BE2C (cell line): ENCODE results near the gene MAP3K9.

Experiments used
- DNase-seq: peaks from one replicate; pipeline ENCODE4 v3.0.0-alpha.2; 2020
- H3K27me3 ChIP-seq: fragments of 250-450 bp; sonication (Bioruptor Pico); 2 replicates; pipeline ENCODE4 v1.5.1; 2020; ENCODE audit warnings: mild to moderate bottlenecking
- H3K36me3 ChIP-seq: fragments of 250-450 bp; sonication (Bioruptor Pico); 2 replicates; pipeline ENCODE4 v1.5.1; 2020; ENCODE audit warnings: mild to moderate bottlenecking
- H3K4me1 ChIP-seq: fragments of 250-450 bp; sonication (Bioruptor Pico); 2 replicates; pipeline ENCODE4 v1.5.1; 2020
- H3K4me3 ChIP-seq: 2 replicates; pipeline ENCODE4 v1.5.1; 2011; ENCODE audit warnings: low read depth, low read length
- H3K9me3 ChIP-seq: fragments of 250-450 bp; sonication (Bioruptor Pico); 2 replicates; pipeline ENCODE4 v1.5.1; 2020
- CTCF ChIP-seq: IDR thresholded peaks from 2 replicates; pipeline ENCODE4 v1.5.1; 2012; ENCODE audit warnings: mild to moderate bottlenecking, low read depth, low read length

MAP3K9 gene

DNA sequence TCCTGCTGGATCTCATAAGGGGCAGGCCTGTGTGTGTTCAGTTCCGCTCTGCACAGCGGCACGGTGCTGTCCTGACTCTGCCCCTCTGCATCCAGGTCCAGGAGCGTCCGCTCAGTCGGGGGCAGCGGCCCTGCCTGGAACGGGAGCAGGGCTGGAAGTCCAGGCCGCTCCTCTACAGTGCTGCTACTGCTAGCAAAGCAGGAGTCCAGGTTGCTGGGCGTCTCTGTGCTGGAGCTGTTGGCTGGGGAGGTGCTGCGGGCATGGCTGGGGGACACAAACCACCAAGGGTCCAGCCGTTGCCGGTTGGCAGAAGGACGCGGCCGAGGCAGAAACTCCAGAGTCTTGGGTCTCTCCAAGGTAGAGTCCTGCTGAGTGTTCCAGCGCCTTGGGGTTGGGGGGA is 78.9 kb downstream of the MAP3K9 start:
- H3K9me3 ChIP-seq: no peaks in the 10 kb centered on the region
- no peaks in the 10 kb centered on the region for H3K36me3 ChIP-seq
- TF ChIP-seq CTCF: no peak
- no peak for DNase-seq
- H3K4me3 ChIP-seq: no peak overlapping the region
- peaks cover 4% of the 10 kb centered on the region; the same call in 1 of the 2 replicates for H3K4me1 ChIP-seq
- no peaks in the 10 kb centered on the region for H3K27me3 ChIP-seq

GRCh38 chr14:70726651-70727375 is 82.5 kb downstream of the MAP3K9 start:
- H3K4me3 ChIP-seq: no peak overlapping the region
- DNase-seq: no peak
- H3K27me3 ChIP-seq: no peaks in the 10 kb centered on the region
- H3K36me3 ChIP-seq: no peaks in the 10 kb centered on the region
- H3K9me3 ChIP-seq: no peaks in the 10 kb centered on the region
- TF ChIP-seq CTCF: no peak
- H3K4me1 ChIP-seq: no peaks in the 10 kb centered on the region

DNA sequence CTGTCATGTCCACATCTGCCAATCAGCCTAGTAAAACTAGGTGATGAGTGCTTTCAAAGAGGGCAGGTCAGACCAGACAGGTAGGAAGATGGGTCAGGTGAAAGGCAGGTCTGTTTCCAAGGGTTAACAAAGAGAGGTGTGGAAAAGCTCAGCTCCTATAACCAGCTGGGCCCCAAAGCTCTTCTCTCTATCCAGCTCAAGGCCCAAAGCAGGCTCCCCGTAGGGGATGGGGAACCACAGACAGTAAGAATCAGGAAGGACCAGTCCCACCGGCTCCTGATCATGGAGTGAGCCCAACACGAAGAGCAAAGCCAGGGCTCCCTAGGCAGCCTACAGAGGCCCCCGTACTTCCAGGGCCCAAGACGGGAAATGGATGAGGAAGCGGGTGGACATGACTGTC is 84.4 kb downstream of the MAP3K9 start:
- DNase-seq: no peak
- Histone ChIP-seq H3K4me1 (no peaks in the 10 kb centered on the region), H3K4me3 (no peak overlapping the region), H3K27me3 (no peaks in the 10 kb centered on the region), H3K36me3 (no peaks in the 10 kb centered on the region), H3K9me3 (no peaks in the 10 kb centered on the region)
- no peak for TF ChIP-seq CTCF

DNA sequence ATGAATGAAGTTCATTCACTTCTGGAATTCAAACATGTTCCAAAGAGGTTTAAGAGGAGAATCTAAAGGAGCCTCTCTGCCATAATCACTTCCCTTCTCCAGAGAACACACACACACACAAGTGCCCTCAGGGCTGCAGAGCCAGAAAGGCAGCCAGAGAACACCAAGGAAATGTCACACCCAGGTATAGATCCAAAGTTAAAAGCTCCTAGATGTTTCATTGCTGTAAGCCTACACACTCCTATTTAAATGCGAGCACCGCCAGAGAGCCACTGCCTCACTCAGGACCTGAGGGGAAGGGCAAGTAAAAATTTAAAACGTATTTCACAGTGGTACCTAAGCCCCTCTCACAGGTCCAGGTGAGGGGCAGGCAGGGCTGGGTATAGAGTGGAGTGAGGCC is 85.2 kb downstream of the MAP3K9 start:
- no peaks in the 10 kb centered on the region for H3K36me3 ChIP-seq

GRCh38 chr14:70723276-70723675 is 86.0 kb downstream of the MAP3K9 start:
- Histone ChIP-seq H3K27me3 (no peaks in the 10 kb centered on the region), H3K36me3 (no peaks in the 10 kb centered on the region), H3K4me3 (no peak overlapping the region), H3K9me3 (no peaks in the 10 kb centered on the region), H3K4me1 (no peaks in the 10 kb centered on the region)
- TF ChIP-seq CTCF: no peak
- DNase-seq: no peak

More for the DNA sequence above, 85.2 kb downstream of the MAP3K9 start:
- Histone ChIP-seq H3K9me3 (no peaks in the 10 kb centered on the region), H3K27me3 (no peaks in the 10 kb centered on the region), H3K4me1 (no peaks in the 10 kb centered on the region), H3K4me3 (no peak overlapping the region)
- no peak for TF ChIP-seq CTCF
- DNase-seq: no peak

GRCh38 chr14:70722418-70722817 is 86.9 kb downstream of the MAP3K9 start:
- TF ChIP-seq CTCF: no peak
- no peaks in the 10 kb centered on the region for H3K4me1 ChIP-seq
- H3K4me3 ChIP-seq: no peak overlapping the region
- no peaks in the 10 kb centered on the region for H3K27me3 ChIP-seq
- H3K9me3 ChIP-seq: no peaks in the 10 kb centered on the region
- H3K36me3 ChIP-seq: no peaks in the 10 kb centered on the region
- DNase-seq: no peak
